Heart right ventricle (tissue), 16 donors: Measurements from ENCODE around the gene DOCK8. TPM values are rescaled to one million over a fixed set of nuclear protein-coding genes. Genes with fewer than 3 reads are reported as not detected.

Experiments used
- ATAC-seq, 8 donors: fragments of 200-7000 bp; cut with Tn5 transposase; one replicate each; pipeline ENCODE4 v1.9.1; 2020; ENCODE audit warnings: mild to moderate bottlenecking in 8 of 8, moderate library complexity in 8 of 8, moderate number of reproducible peaks in 1 of 8
- DNase-seq, 2 donors: peaks; one replicate each; pipeline ENCODE4 v3.0.0-alpha.2; 2020
- H3K27ac ChIP-seq, 10 donors: fragments of 200-600 bp; sonication (generic) in 2 of 10; one replicate each; pipeline versions ENCODE4 v1.5.0 to v1.8.0; 2020 to 2022; ENCODE audit warnings: mild to moderate bottlenecking in 3 of 10
- H3K27me3 ChIP-seq, 7 donors: fragments of 200-600 bp; one replicate each; pipeline ENCODE4 v1.8.0; 2021 to 2022; ENCODE audit warnings: mild to moderate bottlenecking in 2 of 7
- H3K36me3 ChIP-seq, 9 donors: fragments of 200-600 bp; sonication (generic) in 1 of 9; one replicate each; pipeline versions ENCODE4 v1.5.0 to v1.8.0; 2020 to 2022; ENCODE audit warnings: mild to moderate bottlenecking in 2 of 9
- H3K4me1 ChIP-seq, 9 donors: fragments of 200-600 bp; sonication (generic) in 1 of 9; one replicate each; pipeline versions ENCODE4 v1.5.0 to v1.8.0; 2020 to 2022; ENCODE audit warnings: mild to moderate bottlenecking in 4 of 9
- H3K4me3 ChIP-seq, 10 donors: fragments of 200-600 bp; sonication (generic) in 2 of 10; one replicate each; pipeline versions ENCODE4 v1.5.0 to v1.8.0; 2020 to 2022; ENCODE audit warnings: mild to moderate bottlenecking in 7 of 10, moderate library complexity in 2 of 10
- H3K9me3 ChIP-seq, 11 donors: fragments of 200-600 bp in 10 of 11; sonication (generic) in 2 of 11; one replicate each; pipeline versions ENCODE4 v1.5.0 to v1.8.0; 2013 to 2022; ENCODE audit warnings: mild to moderate bottlenecking in 2 of 11, control low read depth in 1 of 11, moderate library complexity in 1 of 11
- WGBS, 2 donors: extraction: QIAGEN DNeasy Blood & Tissue Kit; methylation state at CpG; one replicate each; pipeline ENCODE4 v1.1.7; 2013; ENCODE audit warnings: inconsistent platforms in 1 of 2; 5-methylcytosine and 5-hydroxymethylcytosine counted together
- intact Hi-C, 10 donors: fragments of 100-400 bp; cut with DNase I; formaldehyde crosslinking; loops; one replicate each; pipeline versions ENCODE4 v1.11.1 to v1.14.2; 2022
- polyA plus RNA-seq, 2 donors: library from polyadenylated mRNA; stranded (reverse); fragments of 200-250 nt; gene quantifications; one replicate each; pipeline ENCODE4 v1.2.3, GENCODE V29; 2013
- total RNA-seq, 10 donors: library from RNA; stranded (reverse); fragmentation: NEBNext Ultra II Directional in 3 of 10; extraction: Animal tissue kit (Norgen Biotek cat#: 25700) in 3 of 10; gene quantifications; one replicate each; pipeline versions ENCODE4 v1.2.1 to v1.2.4, GENCODE V29; 2021 to 2023
- TF ChIP-seq, protein P1 (sequence below), 9 donors: fragments of 200-600 bp; sonication (generic) in 2 of 9; IDR thresholded peaks; one replicate each; pipeline versions ENCODE4 v1.5.0 to v1.8.0; 2021 to 2022; ENCODE audit warnings: antibody characterized with exemption in 9 of 9, mild to moderate bottlenecking in 5 of 9, moderate library complexity in 1 of 9
- donor health status: Arrhythmogenic right ventricular cardiomyopathy.
- donor health status: ischemic (EF 13 %, LVEDD 7.1; RV severe dilation, severe dysfunction).
- donor health status: healthy with polysubstance abuse.
- donor health status: DM: no; HTN: yes; CAD: no.
- donor health status: DM: no; HTN: no; CAD: no.
- donor health status: ischemic (EF 25% LVEDD 6.9; RV normal size, moderate dysfunction).
- donor health status: ischemic (EF 25% LVEDD 5.7; RV mildly dilated, moderate dysfunction).
- donor health status: healthy.
- donor health status: DM: yes; HTN: yes; CAD: no.
- donor health status: Ischemic cardiomyopathy.
- donor health status: ischemic (EF 35%, LVEDD 5.7; RV mildly dilated, moderate dysfunction).
- donor health status: nonischemic (EF 11% LVEDD 7.7; RV severe dilation, severe dysfunction).
- donor health status: DM: yes; HTN: yes; CAD: no.
- donor health status: PGD.
- donor health status: ischemic (EF 29% LVEDD 5.4; RV normal size, mild dysfunction).
- donor health status: nonischemic (EF 23%, LVEDD 6.1; RV moderate dilation, normal function).

Gene DOCK8
- total and polyA plus RNA-seq, 12 donors: 0.83 to 24.3 (median 2.7) TPM

DNA sequence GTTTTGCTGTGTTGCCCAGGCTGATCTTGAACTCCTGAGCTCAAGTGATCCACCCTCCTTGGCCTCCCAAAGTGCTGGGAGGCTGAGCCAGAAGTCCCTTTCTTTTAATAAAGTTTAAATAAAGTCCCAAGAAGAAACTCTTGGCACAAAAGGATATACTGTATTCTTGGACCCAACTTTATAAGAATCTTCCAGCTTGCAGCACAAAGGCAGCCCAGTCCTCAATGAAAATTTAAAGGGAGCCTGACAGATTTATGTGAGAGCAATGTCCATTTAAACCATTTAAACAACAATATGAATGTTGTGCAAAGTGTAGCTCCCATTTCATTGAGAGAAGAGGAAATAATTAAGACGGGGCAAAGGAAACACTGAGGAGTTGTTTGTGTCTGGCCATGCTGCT lies 217.0 kb downstream of the DOCK8 start:
- DNase-seq: no peak
- TF ChIP-seq, protein P1, sequence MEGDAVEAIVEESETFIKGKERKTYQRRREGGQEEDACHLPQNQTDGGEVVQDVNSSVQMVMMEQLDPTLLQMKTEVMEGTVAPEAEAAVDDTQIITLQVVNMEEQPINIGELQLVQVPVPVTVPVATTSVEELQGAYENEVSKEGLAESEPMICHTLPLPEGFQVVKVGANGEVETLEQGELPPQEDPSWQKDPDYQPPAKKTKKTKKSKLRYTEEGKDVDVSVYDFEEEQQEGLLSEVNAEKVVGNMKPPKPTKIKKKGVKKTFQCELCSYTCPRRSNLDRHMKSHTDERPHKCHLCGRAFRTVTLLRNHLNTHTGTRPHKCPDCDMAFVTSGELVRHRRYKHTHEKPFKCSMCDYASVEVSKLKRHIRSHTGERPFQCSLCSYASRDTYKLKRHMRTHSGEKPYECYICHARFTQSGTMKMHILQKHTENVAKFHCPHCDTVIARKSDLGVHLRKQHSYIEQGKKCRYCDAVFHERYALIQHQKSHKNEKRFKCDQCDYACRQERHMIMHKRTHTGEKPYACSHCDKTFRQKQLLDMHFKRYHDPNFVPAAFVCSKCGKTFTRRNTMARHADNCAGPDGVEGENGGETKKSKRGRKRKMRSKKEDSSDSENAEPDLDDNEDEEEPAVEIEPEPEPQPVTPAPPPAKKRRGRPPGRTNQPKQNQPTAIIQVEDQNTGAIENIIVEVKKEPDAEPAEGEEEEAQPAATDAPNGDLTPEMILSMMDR (IDR thresholded peaks at IDR 0.05): no peak
- H3K4me1 ChIP-seq: peaks cover 0 to 4% (median 0%) of the 10 kb centered on the region in 9 donors
- 56 to 76% methylated on average over 1 of the region's 1 CpG for WGBS, 2 donors
- no peak for ATAC-seq
- H3K27ac ChIP-seq: no peak overlapping the region
- intact Hi-C loops: no loop called here
- H3K9me3 ChIP-seq: no peaks in the 10 kb centered on the region
- no peak overlapping the region for H3K4me3 ChIP-seq
- H3K36me3 ChIP-seq: peaks cover 0 to 100% (median 0%) of the 10 kb centered on the region in 9 donors
- H3K27me3 ChIP-seq: no peaks in the 10 kb centered on the region

DNA sequence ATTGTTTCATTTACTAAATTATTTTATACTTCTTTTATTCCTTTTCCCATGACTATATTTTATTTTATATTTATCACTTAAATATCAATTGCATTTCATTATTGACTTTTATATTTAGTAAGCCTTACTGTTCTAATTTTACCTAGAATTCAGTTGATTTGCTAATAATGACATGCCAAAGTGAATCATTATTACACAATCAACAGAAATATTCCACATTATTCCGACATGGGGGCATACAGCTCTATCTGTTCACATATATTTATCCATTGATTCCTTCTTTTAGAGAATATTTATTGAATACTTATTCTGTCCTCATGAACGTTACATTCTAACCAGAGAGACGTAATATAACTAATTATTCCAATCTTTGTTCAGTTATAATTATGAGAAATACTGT lies 221.8 kb downstream of the DOCK8 start:
- Histone ChIP-seq H3K4me1 (peaks cover 0 to 18% (median 12%) of the 10 kb centered on the region in 9 donors), H3K36me3 (peaks cover 0 to 100% (median 0%) of the 10 kb centered on the region in 9 donors), H3K27me3 (no peaks in the 10 kb centered on the region), H3K4me3 (no peak overlapping the region), H3K9me3 (no peaks in the 10 kb centered on the region), H3K27ac (peak overlapping the region in 4 of 10 donors; percentile 19 to 57 (median 52))
- TF ChIP-seq, protein P1 (IDR thresholded peaks at IDR 0.05): no peak
- intact Hi-C loops: no loop called here
- ATAC-seq (no peak), DNase-seq (no peak)
- WGBS, 2 donors: 76 to 79% methylated on average over 3 of the region's 3 CpGs

DNA sequence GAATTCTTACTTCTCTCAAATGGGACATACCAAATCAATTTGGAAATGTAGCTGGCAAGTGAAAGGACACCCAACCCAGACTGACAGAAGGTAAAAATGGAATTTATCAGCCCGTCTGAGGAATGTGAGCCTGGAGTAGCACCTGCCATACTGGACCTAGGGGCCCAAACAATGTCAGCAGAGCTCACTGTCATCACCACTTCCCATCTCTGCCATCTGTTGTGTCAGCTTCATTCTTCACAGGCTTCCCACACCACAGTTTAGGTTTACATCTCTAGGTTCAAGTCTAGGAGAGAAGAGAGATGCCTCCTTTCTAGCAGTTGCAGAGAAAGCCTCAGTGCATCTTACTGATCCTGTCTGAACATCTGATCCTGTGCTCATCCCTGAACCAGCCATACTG lies 222.4 kb downstream of the DOCK8 start:
- H3K36me3 ChIP-seq: peaks cover 0 to 100% (median 0%) of the 10 kb centered on the region in 9 donors
- ATAC-seq (peak in 3 of 8 donors; percentile 11 to 40 (median 23)), DNase-seq (no peak)
- H3K4me1 ChIP-seq: peaks cover 0 to 18% (median 12%) of the 10 kb centered on the region in 9 donors
- intact Hi-C loops: no loop called here
- H3K9me3 ChIP-seq: no peaks in the 10 kb centered on the region
- TF ChIP-seq, protein P1 (IDR thresholded peaks at IDR 0.05): no peak
- no peaks in the 10 kb centered on the region for H3K27me3 ChIP-seq
- peak overlapping the region in 9 of 10 donors; percentile 8 to 69 (median 51) for H3K27ac ChIP-seq
- H3K4me3 ChIP-seq: no peak overlapping the region
- WGBS, 2 donors: 59 to 66% methylated on average over 1 of the region's 1 CpG

DNA sequence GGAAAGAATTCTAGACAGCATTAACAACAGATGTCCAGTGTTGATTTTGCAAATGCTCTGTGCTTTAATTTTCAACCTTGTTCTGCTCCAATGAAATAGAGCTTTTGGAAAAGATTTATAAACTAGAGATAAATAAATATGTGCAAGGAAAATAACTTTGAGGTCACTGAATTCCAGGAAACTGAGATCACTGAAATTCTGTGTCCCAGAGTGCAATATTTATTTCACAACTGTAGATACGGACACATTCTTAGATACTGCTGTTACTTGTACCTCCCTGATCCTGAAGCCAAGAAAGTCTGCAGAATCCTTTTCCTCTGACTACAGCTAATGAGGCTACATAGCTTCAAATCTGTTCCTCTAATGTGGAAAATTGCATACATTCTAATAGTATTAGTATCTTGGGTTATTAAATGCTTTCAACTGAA lies 222.9 kb downstream of the DOCK8 start:
- peaks cover 0 to 100% (median 0%) of the 10 kb centered on the region in 9 donors for H3K36me3 ChIP-seq
- TF ChIP-seq, protein P1 (IDR thresholded peaks at IDR 0.05): no peak
- peaks cover 0 to 18% (median 12%) of the 10 kb centered on the region in 9 donors for H3K4me1 ChIP-seq
- H3K27ac ChIP-seq: peak overlapping the region in 9 of 10 donors; percentile 8 to 70 (median 53)
- no peaks in the 10 kb centered on the region for H3K9me3 ChIP-seq
- H3K27me3 ChIP-seq: no peaks in the 10 kb centered on the region
- DNase-seq (no peak), ATAC-seq (peak; percentile 67 to 85 (median 83))
- WGBS, 2 donors: 25 to 42% methylated on average over 1 of the region's 1 CpG
- H3K4me3 ChIP-seq: no peak overlapping the region
- intact Hi-C loops: no loop called here
